ENCODE data around the gene NT5C. TPM values are rescaled to one million over a fixed set of nuclear protein-coding genes. Genes with fewer than 3 reads are reported as not detected.

NT5C gene
- total RNA-seq, 4 donors from 2014 or later, result 56.0 to 101 (median 68.6) TPM

DNA sequence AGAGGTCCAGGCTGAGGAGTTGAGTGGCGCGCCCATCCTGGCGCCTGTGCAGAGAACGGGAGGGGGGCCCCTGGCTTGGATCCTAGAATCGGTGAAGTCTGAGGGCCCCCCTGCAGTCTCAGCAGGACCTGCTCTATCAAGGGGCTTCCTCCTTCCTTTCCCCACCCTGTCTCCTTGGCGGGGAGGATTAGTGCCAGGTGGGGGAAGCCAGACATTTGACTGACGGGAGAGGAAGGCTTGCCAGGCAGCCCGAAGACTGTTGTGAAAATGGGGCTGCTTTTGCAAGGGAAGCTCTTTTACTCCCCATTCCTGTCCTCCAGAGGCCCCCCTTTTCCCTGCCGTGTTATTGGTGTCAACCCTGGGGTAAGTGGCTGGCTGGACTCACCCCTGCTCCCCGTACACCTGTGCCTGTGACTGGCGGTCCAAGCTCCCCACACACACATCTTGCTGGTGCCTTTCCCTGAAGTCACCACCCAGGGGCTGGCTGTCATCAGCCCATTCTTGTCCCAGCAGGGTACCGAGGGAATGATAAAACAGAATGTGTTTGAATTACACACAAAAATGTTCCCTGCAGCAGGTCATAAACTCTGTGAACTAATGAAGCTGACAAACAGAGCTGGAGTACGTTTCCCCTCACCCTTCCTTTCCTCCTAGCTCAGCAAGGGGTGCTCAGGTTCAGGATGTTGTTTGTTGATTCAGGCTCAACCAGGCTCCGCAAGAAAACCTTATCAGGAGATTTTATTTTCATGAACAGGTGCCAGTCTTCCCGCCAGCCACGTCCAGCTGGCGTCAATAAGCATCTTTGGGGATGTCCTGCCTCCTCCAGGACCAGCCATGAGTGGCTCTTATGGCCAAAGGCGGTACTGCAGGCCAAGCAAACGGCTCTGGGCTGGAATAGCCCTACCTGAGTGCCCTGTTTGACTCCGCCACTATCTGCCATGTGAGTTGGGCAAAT is 26.1 kb downstream of the NT5C start:
- TF ChIP-seq CTCF (IDR thresholded peaks at IDR 0.05), result no peak
- DNase-seq (ENCODE audit: low spot score), result no peak
- peak; percentile 68 for ATAC-seq (ENCODE audit: low FRiP score)

GRCh38 chr17:75103601-75104554 is 27.7 kb downstream of the NT5C start:
- no peak for TF ChIP-seq CTCF (IDR thresholded peaks at IDR 0.05)
- ATAC-seq (ENCODE audit: low FRiP score), result no peak
- no peak for DNase-seq (ENCODE audit: low spot score)

- ATAC-seq (ENCODE audit: low FRiP score), result no peak
- TF ChIP-seq CTCF (IDR thresholded peaks at IDR 0.05), result no peak
- no peak for DNase-seq (ENCODE audit: low spot score)
These were observed 29.1 kb downstream of the NT5C start for GRCh38 chr17:75102385-75102821.

DNA sequence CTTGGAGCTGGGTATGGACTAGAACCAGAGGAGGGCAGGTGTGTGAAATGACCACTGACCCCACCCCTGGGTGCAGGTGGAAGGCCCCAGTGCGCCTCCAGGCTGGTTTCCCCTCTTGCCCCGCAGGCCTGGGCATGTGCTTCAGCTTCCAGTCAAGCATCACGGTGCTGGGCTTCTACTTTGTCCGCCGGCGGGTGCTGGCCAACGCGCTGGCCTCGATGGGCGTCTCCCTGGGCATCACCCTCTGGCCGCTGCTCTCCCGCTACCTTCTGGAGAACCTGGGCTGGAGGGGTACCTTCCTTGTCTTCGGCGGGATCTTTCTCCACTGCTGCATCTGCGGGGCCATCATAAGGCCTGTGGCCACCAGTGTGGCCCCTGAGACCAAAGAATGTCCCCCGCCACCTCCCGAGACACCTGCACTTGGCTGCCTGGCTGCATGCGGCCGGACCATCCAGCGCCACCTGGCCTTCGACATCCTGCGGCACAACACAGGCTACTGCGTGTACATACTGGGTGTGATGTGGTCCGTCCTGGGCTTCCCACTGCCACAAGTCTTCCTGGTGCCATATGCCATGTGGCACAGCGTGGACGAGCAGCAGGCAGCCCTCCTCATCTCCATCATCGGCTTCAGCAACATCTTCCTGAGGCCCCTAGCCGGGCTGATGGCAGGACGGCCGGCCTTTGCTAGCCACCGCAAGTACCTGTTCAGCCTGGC is 31.5 kb downstream of the NT5C start:
- ATAC-seq (ENCODE audit: low FRiP score), result no peak
- no peak for DNase-seq (ENCODE audit: low spot score)
- no peak for TF ChIP-seq CTCF (IDR thresholded peaks at IDR 0.05)

- no peak for ATAC-seq (ENCODE audit: low FRiP score)
- no peak for DNase-seq (ENCODE audit: low spot score)
- no peak for TF ChIP-seq CTCF (IDR thresholded peaks at IDR 0.05)
These were observed 32.7 kb downstream of the NT5C start for GRCh38 chr17:75098861-75099260.

DNA sequence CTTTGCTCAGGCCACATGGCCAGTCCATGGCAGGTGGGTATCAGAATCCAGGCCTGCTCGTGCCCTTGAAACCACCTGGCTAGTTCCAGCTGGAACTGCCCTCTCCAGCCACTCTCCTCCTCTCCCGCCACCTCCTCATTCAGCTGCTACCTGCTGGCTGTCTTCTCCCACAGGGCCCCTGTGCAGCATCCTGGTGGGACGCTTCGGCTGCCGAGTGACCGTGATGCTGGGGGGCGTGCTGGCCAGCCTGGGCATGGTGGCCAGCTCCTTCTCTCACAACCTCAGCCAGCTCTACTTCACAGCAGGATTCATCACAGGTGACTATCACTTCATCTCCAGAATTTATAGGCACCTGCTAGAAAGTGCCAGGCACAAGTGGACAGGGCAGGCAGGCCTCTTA is 33.7 kb downstream of the NT5C start:
- no peak for TF ChIP-seq CTCF (IDR thresholded peaks at IDR 0.05)
- no peak for DNase-seq (ENCODE audit: low spot score)
- no peak for ATAC-seq (ENCODE audit: low FRiP score)

Data from omental fat pad (tissue), 4 donors.